ENCODE measurements around the gene PRCP. TPM values are rescaled to one million over a fixed set of nuclear protein-coding genes. Genes with fewer than 3 reads are reported as not detected.
A peak's percentile ranks its signal among the peaks of the same experiment; 100 is the strongest.

The PRCP gene
- total RNA-seq, 2 experiments from 2014 or later: 21.8 to 29.9 TPM

- Mint-ChIP-seq H3K36me3 (ENCODE audit: low read depth) (peaks cover 11% of the 10 kb centered on the region), H3K9me3 (no peaks in the 10 kb centered on the region), H3K4me1 (ENCODE audit: low read depth) (peaks cover 55% of the 10 kb centered on the region), H3K27ac (no peak overlapping the region), H3K27me3 (no peaks in the 10 kb centered on the region), H3K4me3 (peak overlapping the region; percentile 79)
- ChIA-PET POLR2A (no interaction called here), CTCF (interaction anchor here (0.8 to 6.1 kb wide), 5 partner anchors 22 to 346 kb away, joined by 3 to 67 read pairs (median 4); no protein-coding TSS in a partner anchor)
- DNase-seq (no peak), ATAC-seq (no peak)
- no peak for TF ChIP-seq CTCF (IDR thresholded peaks at IDR 0.05)
- intact Hi-C loops (cut with micrococcal nuclease): loop anchor here (5.0 kb wide), 3 partner anchors 37 to 288 kb away; partner anchors contain the start of genes ANKRD42 and RAB30
These were observed 3.8 kb upstream of the PRCP start for GRCh38 chr11:82903843-82904586.

- ATAC-seq: no peak
- H3K4me3 Mint-ChIP-seq: peak overlapping the region; percentile 79
- CTCF ChIA-PET: interaction anchor here (6.0 to 6.1 kb wide), 2 partner anchors 23 to 35 kb away, joined by 25 to 67 read pairs; no protein-coding TSS in a partner anchor
These were observed 2.6 kb upstream of the PRCP start for GRCh38 chr11:82902880-82903279.

GRCh38 chr11:82901922-82902485, 1.8 kb upstream of the PRCP start:
- TF ChIP-seq CTCF (IDR thresholded peaks at IDR 0.05): no peak
- H3K4me3 Mint-ChIP-seq: peak overlapping the region; percentile 79
- H3K9me3 Mint-ChIP-seq: no peaks in the 10 kb centered on the region
- POLR2A ChIA-PET: interaction anchor here (0.5 to 3.5 kb wide), 23 partner anchors 14 to 380 kb away, joined by 3 to 29 read pairs (median 3); partner anchors contain the start of genes ANKRD42, PCF11 and RAB30
- peaks cover 55% of the 10 kb centered on the region for H3K4me1 Mint-ChIP-seq (ENCODE audit: low read depth)
- intact Hi-C loops (cut with micrococcal nuclease): loop anchor here (2.0 to 5.0 kb wide), 4 partner anchors 35 to 290 kb away; partner anchors contain the start of genes ANKRD42, PCF11 and RAB30
- CTCF ChIA-PET: interaction anchor here (1.0 to 6.1 kb wide), 13 partner anchors 9 to 348 kb away, joined by 3 to 67 read pairs (median 5); partner anchors contain the start of gene PCF11
- DNase-seq: peak; percentile 33
- peak overlapping the region; percentile 98 for H3K27ac Mint-ChIP-seq
- peaks cover 4% of the 10 kb centered on the region for H3K36me3 Mint-ChIP-seq (ENCODE audit: low read depth)
- ATAC-seq: peak; percentile 0
- H3K27me3 Mint-ChIP-seq: no peaks in the 10 kb centered on the region

More at GRCh38 chr11:82902880-82903279, 2.6 kb upstream of the PRCP start:
- TF ChIP-seq CTCF (IDR thresholded peaks at IDR 0.05): no peak
- Mint-ChIP-seq H3K27me3 (no peaks in the 10 kb centered on the region), H3K9me3 (no peaks in the 10 kb centered on the region), H3K4me1 (ENCODE audit: low read depth) (peaks cover 54% of the 10 kb centered on the region), H3K36me3 (ENCODE audit: low read depth) (peaks cover 8% of the 10 kb centered on the region), H3K27ac (peak overlapping the region; percentile 98)
- POLR2A ChIA-PET: no interaction called here
- DNase-seq: no peak
- intact Hi-C loops (cut with micrococcal nuclease): loop anchor here (5.0 kb wide), 3 partner anchors 36 to 289 kb away; partner anchors contain the start of genes ANKRD42 and RAB30

- no peaks in the 10 kb centered on the region for H3K27me3 Mint-ChIP-seq
- no peaks in the 10 kb centered on the region for H3K9me3 Mint-ChIP-seq
- ChIA-PET CTCF (interaction anchor here (1.0 to 6.1 kb wide), 14 partner anchors 9 to 349 kb away, joined by 3 to 67 read pairs (median 5); partner anchors contain the start of genes PCF11 and RAB30), POLR2A (interaction anchor here (0.6 to 3.5 kb wide), 27 partner anchors 10 to 385 kb away, joined by 3 to 29 read pairs (median 4); partner anchors contain the start of genes ANKRD42, CCDC90B, PCF11 and RAB30)
- H3K36me3 Mint-ChIP-seq (ENCODE audit: low read depth): peaks cover 5% of the 10 kb centered on the region
- peaks cover 53% of the 10 kb centered on the region for H3K4me1 Mint-ChIP-seq (ENCODE audit: low read depth)
- H3K27ac Mint-ChIP-seq: peak within 1 kb of the TSS; percentile 98
- ATAC-seq (peak; percentile 74), DNase-seq (peak; percentile 99)
- intact Hi-C loops (cut with micrococcal nuclease): loop anchor here (2.0 to 5.0 kb wide), 4 partner anchors 34 to 291 kb away; partner anchors contain the start of genes ANKRD42, PCF11 and RAB30
- H3K4me3 Mint-ChIP-seq: peak within 1 kb of the TSS; percentile 79
- TF ChIP-seq CTCF (IDR thresholded peaks at IDR 0.05): no peak
These were observed 1.1 kb upstream of the PRCP start, which contains the start of gene DDIAS for GRCh38 chr11:82901165-82901921. DDIAS (plus strand) TSS chr11:82901736; CDS start chr11:82914739, 13,003 bp downstream.

Measured in activated CD8-positive, alpha-beta T cell treated with anti-CD3 and anti-CD28 coated beads for 36 hours (primary cell).